Measurements from ENCODE around the gene DNM2.

DNA sequence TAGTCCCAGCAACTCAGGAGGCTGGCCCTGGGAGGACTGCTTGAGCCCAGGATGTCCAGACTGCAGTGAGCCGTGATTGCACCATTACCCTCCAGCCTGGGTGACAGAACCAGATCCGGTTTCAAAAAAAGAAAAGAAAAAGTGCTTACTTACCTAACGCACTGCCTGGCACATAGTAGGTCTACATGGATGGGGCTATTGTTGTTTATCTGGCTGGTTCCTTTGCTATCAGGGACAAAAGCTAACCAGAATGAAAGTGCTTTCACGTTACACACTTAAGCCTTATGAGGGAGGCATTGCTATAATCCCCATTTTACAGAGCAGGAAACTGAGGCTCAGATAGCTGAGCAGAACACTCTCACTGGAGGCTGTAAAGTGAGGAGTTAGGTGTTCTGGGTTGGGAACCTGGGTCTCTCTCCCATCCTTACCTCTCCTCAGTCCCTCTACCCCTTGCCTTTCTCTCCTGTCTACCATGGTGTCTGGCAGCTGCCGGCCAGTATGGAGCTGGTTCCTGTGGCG is 2.8 kb downstream of the DNM2 start:
- TF ChIP-seq MYBL2 (IDR thresholded peaks at IDR 0.05; ENCODE audit: low read depth) (no peak), MYBL2 (CRISPR knock-in tag; IDR thresholded peaks at IDR 0.05; ENCODE audit: borderline replicate concordance) (no peak), RBM14 (IDR thresholded peaks at IDR 0.05; ENCODE audit: borderline replicate concordance, insufficient read depth, low read depth, low read length) (no peak), NFATC3 (IDR thresholded peaks at IDR 0.05) (no peak), SMC3 (conservative IDR thresholded peaks at IDR 0.05; ENCODE audit: insufficient read depth, low read depth, low read length) (no peak), ELF4 (CRISPR knock-in tag; IDR thresholded peaks at IDR 0.05) (no peak), POLR2A (conservative IDR thresholded peaks at IDR 0.05) (no peak), RBBP5 (IDR thresholded peaks at IDR 0.05; ENCODE audit: borderline replicate concordance, insufficient read depth, low read length, poor library complexity, severe bottlenecking) (no peak)
- TF ChIP-seq, protein P1, sequence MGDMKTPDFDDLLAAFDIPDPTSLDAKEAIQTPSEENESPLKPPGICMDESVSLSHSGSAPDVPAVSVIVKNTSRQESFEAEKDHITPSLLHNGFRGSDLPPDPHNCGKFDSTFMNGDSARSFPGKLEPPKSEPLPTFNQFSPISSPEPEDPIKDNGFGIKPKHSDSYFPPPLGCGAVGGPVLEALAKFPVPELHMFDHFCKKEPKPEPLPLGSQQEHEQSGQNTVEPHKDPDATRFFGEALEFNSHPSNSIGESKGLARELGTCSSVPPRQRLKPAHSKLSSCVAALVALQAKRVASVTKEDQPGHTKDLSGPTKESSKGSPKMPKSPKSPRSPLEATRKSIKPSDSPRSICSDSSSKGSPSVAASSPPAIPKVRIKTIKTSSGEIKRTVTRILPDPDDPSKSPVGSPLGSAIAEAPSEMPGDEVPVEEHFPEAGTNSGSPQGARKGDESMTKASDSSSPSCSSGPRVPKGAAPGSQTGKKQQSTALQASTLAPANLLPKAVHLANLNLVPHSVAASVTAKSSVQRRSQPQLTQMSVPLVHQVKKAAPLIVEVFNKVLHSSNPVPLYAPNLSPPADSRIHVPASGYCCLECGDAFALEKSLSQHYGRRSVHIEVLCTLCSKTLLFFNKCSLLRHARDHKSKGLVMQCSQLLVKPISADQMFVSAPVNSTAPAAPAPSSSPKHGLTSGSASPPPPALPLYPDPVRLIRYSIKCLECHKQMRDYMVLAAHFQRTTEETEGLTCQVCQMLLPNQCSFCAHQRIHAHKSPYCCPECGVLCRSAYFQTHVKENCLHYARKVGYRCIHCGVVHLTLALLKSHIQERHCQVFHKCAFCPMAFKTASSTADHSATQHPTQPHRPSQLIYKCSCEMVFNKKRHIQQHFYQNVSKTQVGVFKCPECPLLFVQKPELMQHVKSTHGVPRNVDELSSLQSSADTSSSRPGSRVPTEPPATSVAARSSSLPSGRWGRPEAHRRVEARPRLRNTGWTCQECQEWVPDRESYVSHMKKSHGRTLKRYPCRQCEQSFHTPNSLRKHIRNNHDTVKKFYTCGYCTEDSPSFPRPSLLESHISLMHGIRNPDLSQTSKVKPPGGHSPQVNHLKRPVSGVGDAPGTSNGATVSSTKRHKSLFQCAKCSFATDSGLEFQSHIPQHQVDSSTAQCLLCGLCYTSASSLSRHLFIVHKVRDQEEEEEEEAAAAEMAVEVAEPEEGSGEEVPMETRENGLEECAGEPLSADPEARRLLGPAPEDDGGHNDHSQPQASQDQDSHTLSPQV (IDR thresholded peaks at IDR 0.05), result no peak
